PC-9 (cell line): Measurements from ENCODE around the gene S100A11. TPM values are rescaled to one million over a fixed set of nuclear protein-coding genes. Genes with fewer than 3 reads are reported as not detected.
"Not testable (repeated sequence)": the region's sequence is repeated elsewhere in the genome, so short reads cannot be mapped to it uniquely, and the experiment has no call there.

Source experiments
- Bru-seq: library from RNA; stranded (reverse); fragments of 400-500 nt; gene quantifications from one replicate; lab custom pipeline; 2021; lab: Mats Ljungman, UMichigan
- BruChase-seq, 2 experiments: library from RNA; stranded (reverse); fragments of 400-500 nt; gene quantifications; one replicate each; lab custom pipeline; 2021; lab: Mats Ljungman, UMichigan
- BruUV-seq: library from RNA; stranded (reverse); fragments of 400-500 nt; replicated peaks from 2 replicates; lab custom pipeline; 2021; lab: Mats Ljungman, UMichigan
- CTCF ChIA-PET: fragments of 300-600 bp; sonication (Branson Sonifier 250); formaldehyde crosslinking; loops from one replicate; lab custom pipeline; 2022; ENCODE audit warnings: antibody characterized with exemption; lab: Charles Lee
- POLR2A ChIA-PET: fragments of 300-600 bp; sonication (Branson Sonifier 250); formaldehyde crosslinking; loops from one replicate; lab custom pipeline; 2022; ENCODE audit warnings: antibody characterized with exemption; ENCODE audit not compliant: unreplicated experiment; lab: Charles Lee
- DNase-seq, 2 experiments: peaks; one replicate each; pipeline versions ENCODE4 v3.0.0 to v3.0.0-alpha.2; 2015 to 2022; ENCODE audit warnings: mixed read lengths in 1 of 2
- H2AFZ ChIP-seq: fragments of 200-600 bp; sonication (generic); 2 replicates; pipeline ENCODE4 v1.8.1; 2017; ENCODE audit warnings: antibody characterized with exemption
- H3F3A ChIP-seq: fragments of 200-600 bp; sonication (generic); 2 replicates; pipeline ENCODE4 v1.8.1; 2017; ENCODE audit warnings: antibody characterized with exemption, mild to moderate bottlenecking, low read depth; ENCODE audit not compliant: insufficient read depth
- H3K27ac ChIP-seq: fragments of 200-600 bp; sonication (generic); 2 replicates; pipeline ENCODE4 v1.6.1; 2016; ENCODE audit warnings: mixed run types
- H3K27me3 ChIP-seq: fragments of 200-600 bp; sonication (generic); 2 replicates; pipeline ENCODE4 v1.6.1; 2016; ENCODE audit warnings: low read depth, mixed run types; ENCODE audit not compliant: insufficient read depth
- H3K36me3 ChIP-seq: fragments of 200-600 bp; sonication (generic); 2 replicates; pipeline ENCODE4 v1.6.1; 2016; ENCODE audit warnings: low read depth, mixed run types
- H3K4me1 ChIP-seq: fragments of 200-600 bp; sonication (generic); replicated peaks from 2 replicates; pipeline ENCODE4 v1.6.1; 2016; ENCODE audit warnings: mixed run types; ENCODE audit not compliant: insufficient read depth
- H3K4me2 ChIP-seq: fragments of 200-600 bp; sonication (generic); 2 replicates; pipeline ENCODE4 v1.6.1; 2017; ENCODE audit warnings: mixed run types
- H3K4me3 ChIP-seq: fragments of 200-600 bp; sonication (generic); 2 replicates; pipeline ENCODE4 v1.6.1; 2016; ENCODE audit warnings: mixed run types
- H3K79me2 ChIP-seq: fragments of 200-600 bp; sonication (generic); 2 replicates; pipeline ENCODE4 v1.6.1; 2017; ENCODE audit warnings: low read depth, mixed run types
- H3K9me2 ChIP-seq: fragments of 200-600 bp; sonication (generic); 2 replicates; pipeline ENCODE4 v1.8.1; 2017; ENCODE audit warnings: mild to moderate bottlenecking; ENCODE audit not compliant: insufficient read depth
- H3K9me3 ChIP-seq: fragments of 200-600 bp; sonication (generic); 2 replicates; pipeline ENCODE4 v1.8.1; 2016; ENCODE audit warnings: low read depth; ENCODE audit not compliant: insufficient read depth
- H4K20me1 ChIP-seq: fragments of 200-600 bp; sonication (generic); 2 replicates; pipeline ENCODE4 v1.8.1; 2017; ENCODE audit not compliant: insufficient read depth
- CTCF ChIP-seq: fragments of 200-600 bp; sonication (generic); conservative IDR thresholded peaks from 2 replicates; pipeline ENCODE4 v1.6.1; 2017; ENCODE audit warnings: mixed run types, antibody characterized with exemption, mild to moderate bottlenecking, moderate library complexity
- EZH2 ChIP-seq: fragments of 200-600 bp; sonication (generic); IDR thresholded peaks from 2 replicates; pipeline ENCODE4 v1.8.0; 2017; ENCODE audit warnings: antibody characterized with exemption, low read depth
- intact Hi-C: fragments of 100-400 bp; cut with micrococcal nuclease; formaldehyde crosslinking; loops from one replicate; pipeline ENCODE4 v1.10.0; 2022; ENCODE audit not compliant: unreplicated experiment
- long read RNA-seq: library from polyadenylated mRNA; stranded (forward); transcript quantifications from one replicate; pipeline ENCODE4 v2.0.0, GENCODE V29; 2022
- total RNA-seq: library from RNA; stranded (reverse); gene quantifications from 2 replicates; pipeline ENCODE4 v1.2.3, GENCODE V29; 2021

The S100A11 gene
- total RNA-seq (578 and 868 TPM in 2 replicates), Bru-seq, nascent RNA (percentile 99 among the genes with signal in this experiment), BruChase-seq, experiment 1, labeled RNA remaining after a 2-hour chase (percentile 99 among the genes with signal in this experiment), BruChase-seq, experiment 2, labeled RNA remaining after a 6-hour chase (percentile 99 among the genes with signal in this experiment)
- long read RNA-seq, transcript S100A11-201 (3 exons, 594 nt), result major isoform, 2,278 of 2,290 reads
- long read RNA-seq, partial matches to known transcripts, result 9 of 2,290 reads
- long read RNA-seq, other reads (novel, unspliced or antisense), result 3 of 2,290 reads

- H3K27me3 ChIP-seq, result no peaks in the 10 kb centered on the region
- DNase-seq, result peak; percentile 75 to 87
- peak within 1 kb of the TSS; percentile 89 for H3K4me3 ChIP-seq
- peaks cover 38% of the 10 kb centered on the region for H3K36me3 ChIP-seq
- peaks cover 57% of the 10 kb centered on the region for H3K79me2 ChIP-seq
- BruUV-seq, result TSS peak; percentile 58
- CTCF ChIA-PET, result interaction anchor here (0.6 to 1.2 kb wide), 8 partner anchors 11 to 148 kb away, joined by 3 to 15 read pairs (median 3); no protein-coding TSS in a partner anchor
- intact Hi-C loops, result loop anchor here (1.0 to 10.0 kb wide), 2 partner anchors 44 to 842 kb away; partner anchors contain the start of genes PIP5K1A and VPS72
- H3K4me1 ChIP-seq, result peaks cover 58% of the 10 kb centered on the region
- no peaks in the 10 kb centered on the region for H3K9me3 ChIP-seq
- peak within 1 kb of the TSS; percentile 90 for H3K4me2 ChIP-seq
- TF ChIP-seq EZH2 (no peak), CTCF (no peak)
- peaks cover 47% of the 10 kb centered on the region for H3F3A ChIP-seq
- peak within 1 kb of the TSS; percentile 97 for H3K27ac ChIP-seq
- peak within 1 kb of the TSS; percentile 78 for H2AFZ ChIP-seq
- no peaks in the 10 kb centered on the region for H3K9me2 ChIP-seq
- POLR2A ChIA-PET, result interaction anchor here (0.5 to 3.6 kb wide), 22 partner anchors 11 to 1340 kb away, joined by 3 to 63 read pairs (median 5); partner anchors contain the start of gene GOLPH3L
- peaks cover 13% of the 10 kb centered on the region for H4K20me1 ChIP-seq
These were observed at the start of gene S100A11 for GRCh38 chr1:152036267-152037216. S100A11 (minus strand) TSS chr1:152037004; CDS start chr1:152036915, 89 bp downstream.

DNA sequence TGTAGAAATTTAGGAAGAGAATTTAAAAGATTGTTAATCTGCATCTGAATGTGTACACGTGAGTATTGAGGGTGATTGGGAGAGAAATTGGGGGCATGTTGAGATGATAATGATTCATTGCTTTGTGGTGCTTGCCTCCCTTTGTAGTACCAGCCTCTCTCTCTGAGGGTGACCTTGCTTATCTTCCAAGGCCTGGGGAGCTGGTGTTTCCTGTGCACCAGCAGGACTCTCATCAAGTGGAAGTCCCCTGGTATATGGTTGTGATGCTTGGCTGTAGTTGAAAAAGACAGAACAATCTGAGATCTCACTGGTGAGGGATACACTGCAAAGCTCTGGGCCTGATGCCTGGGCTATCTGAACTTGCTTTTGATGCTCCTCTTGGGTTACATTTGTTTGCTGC, 48.0 kb upstream of the S100A11 start:
- Histone ChIP-seq H2AFZ (no peak overlapping the region), H4K20me1 (no peaks in the 10 kb centered on the region), H3K4me1 (peaks cover 20% of the 10 kb centered on the region), H3K27ac (no peak overlapping the region), H3K4me3 (no peak overlapping the region), H3K9me2 (no peaks in the 10 kb centered on the region), H3K36me3 (no peaks in the 10 kb centered on the region), H3K27me3 (no peaks in the 10 kb centered on the region; the same call in 1 of the 2 replicates), H3K79me2 (no peaks in the 10 kb centered on the region), H3F3A (no peaks in the 10 kb centered on the region), H3K4me2 (no peak overlapping the region), H3K9me3 (no peaks in the 10 kb centered on the region)
- ChIA-PET CTCF (no interaction called here), POLR2A (no interaction called here)
- DNase-seq, result no peak
- no TSS peak for BruUV-seq
- TF ChIP-seq CTCF (no peak), EZH2 (no peak)
- intact Hi-C loops, result no loop called here

DNA sequence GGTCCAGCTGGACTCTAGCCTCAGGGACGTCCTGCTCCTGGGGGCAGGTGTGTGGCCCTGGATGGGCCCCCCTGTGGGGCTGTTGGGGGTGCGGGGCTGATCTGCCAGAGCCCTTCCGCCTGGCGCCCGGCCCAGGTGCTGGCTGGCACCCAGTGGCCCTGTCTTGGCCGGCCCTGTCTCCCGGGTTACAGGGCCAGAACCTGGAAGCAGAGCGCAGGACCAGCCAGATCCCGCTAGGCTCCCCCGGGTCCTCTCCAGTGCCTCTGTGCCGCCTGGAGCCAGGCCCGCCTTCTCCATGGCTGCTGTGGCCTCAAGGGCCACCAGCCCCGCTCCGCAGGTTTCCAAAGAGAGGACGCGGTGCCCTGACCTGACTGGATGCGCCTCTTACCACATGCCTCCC, 44.2 kb upstream of the S100A11 start:
- H3K4me1 ChIP-seq, H3F3A ChIP-seq, H3K27ac ChIP-seq, H3K4me2 ChIP-seq, BruUV-seq, H3K9me2 ChIP-seq, H3K4me3 ChIP-seq, POLR2A ChIA-PET, DNase-seq, H2AFZ ChIP-seq, H3K36me3 ChIP-seq, H4K20me1 ChIP-seq, intact Hi-C loops, H3K9me3 ChIP-seq, CTCF ChIA-PET, H3K79me2 ChIP-seq: not testable (repeated sequence)
- H3K27me3 ChIP-seq, result peaks cover 27% of the 10 kb centered on the region

GRCh38 chr1:152080494-152080893, 43.7 kb upstream of the S100A11 start:
- POLR2A ChIA-PET, H3K27ac ChIP-seq, H3F3A ChIP-seq, H3K36me3 ChIP-seq, intact Hi-C loops, CTCF ChIA-PET, H3K9me2 ChIP-seq, H4K20me1 ChIP-seq, H3K9me3 ChIP-seq, H3K79me2 ChIP-seq, H2AFZ ChIP-seq, H3K4me3 ChIP-seq, H3K4me2 ChIP-seq, DNase-seq, BruUV-seq, H3K4me1 ChIP-seq: not testable (repeated sequence)
- H3K27me3 ChIP-seq, result peaks cover 27% of the 10 kb centered on the region
